Neuronal stem cell (in vitro differentiated cells): ENCODE data around the gene TRIM41.
A peak's percentile ranks its signal among the peaks of the same experiment; 100 is the strongest.

Experiments
- DNase-seq: peaks from one replicate; pipeline ENCODE4 v3.0.0-alpha.2; 2013; ENCODE audit warnings: low spot score
- H2AFZ ChIP-seq: one replicate; pipeline ENCODE4 v1.6.1; 2013; ENCODE audit warnings: mild to moderate bottlenecking, low read length, inconsistent platforms
- H2AK5ac ChIP-seq: 2 replicates; pipeline ENCODE4 v1.6.1; 2013; ENCODE audit warnings: low read depth, mild to moderate bottlenecking, inconsistent platforms, low read length, moderate library complexity, mixed read lengths
- H2BK120ac ChIP-seq: 2 replicates; pipeline ENCODE4 v1.6.1; 2013; ENCODE audit warnings: low read depth, mild to moderate bottlenecking, inconsistent platforms, low read length, moderate library complexity, mixed read lengths
- H2BK12ac ChIP-seq: one replicate; pipeline ENCODE4 v1.6.1; 2013; ENCODE audit warnings: low read length, inconsistent platforms
- H2BK15ac ChIP-seq: 2 replicates; pipeline ENCODE4 v1.6.1; 2013; ENCODE audit warnings: mild to moderate bottlenecking, low read length, inconsistent platforms, mixed read lengths
- H2BK5ac ChIP-seq: one replicate; pipeline ENCODE4 v1.6.1; 2013; ENCODE audit warnings: inconsistent platforms, mild to moderate bottlenecking, low read length, moderate library complexity
- H3K14ac ChIP-seq: one replicate; pipeline ENCODE4 v1.6.1; 2013; ENCODE audit warnings: low read length, inconsistent platforms
- H3K18ac ChIP-seq: 2 replicates; pipeline ENCODE4 v1.6.1; 2013; ENCODE audit warnings: low read length, inconsistent platforms
- H3K23ac ChIP-seq: 2 replicates; pipeline ENCODE4 v1.6.1; 2013; ENCODE audit warnings: low read depth, mild to moderate bottlenecking, mixed read lengths, low read length, inconsistent platforms; ENCODE audit not compliant: poor library complexity
- H3K27ac ChIP-seq: replicated peaks from 3 replicates; pipeline ENCODE4 v1.5.1; 2013; ENCODE audit warnings: low read length, inconsistent platforms
- H3K27me3 ChIP-seq, 3 experiments: 2 replicates each; pipeline ENCODE4 v1.6.1; 2013; ENCODE audit warnings: low read length in 3 of 3, mild to moderate bottlenecking in 2 of 3, inconsistent platforms in 1 of 3, low read depth in 1 of 3, mixed read lengths in 1 of 3, moderate library complexity in 1 of 3; ENCODE audit not compliant: control insufficient read depth in 3 of 3, insufficient read depth in 3 of 3
- H3K36me3 ChIP-seq, 2 donors: replicated peaks in 1 of 2; 2 replicates each; pipeline ENCODE4 v1.6.1; 2013; ENCODE audit warnings: low read length in 2 of 2; ENCODE audit not compliant: control insufficient read depth in 2 of 2, insufficient read depth in 2 of 2
- H3K4ac ChIP-seq: 2 replicates; pipeline ENCODE4 v1.6.1; 2013; ENCODE audit warnings: inconsistent platforms, mild to moderate bottlenecking, low read length, moderate library complexity
- H3K4me1 ChIP-seq, 2 donors: 1 replicate in 1 of 2; 2 replicates in 1 of 2; pipeline ENCODE4 v1.6.1; 2013; ENCODE audit warnings: low read length in 2 of 2, low read depth in 1 of 2; ENCODE audit not compliant: control insufficient read depth in 2 of 2, insufficient read depth in 1 of 2
- H3K4me2 ChIP-seq: one replicate; pipeline ENCODE4 v1.6.1; 2013; ENCODE audit warnings: mild to moderate bottlenecking, low read length, inconsistent platforms; ENCODE audit not compliant: insufficient read depth, poor library complexity, severe bottlenecking
- H3K4me3 ChIP-seq, 2 donors: 2 replicates each; pipeline ENCODE4 v1.5.1; 2013; ENCODE audit warnings: low read length in 2 of 2, mild to moderate bottlenecking in 2 of 2, inconsistent platforms in 1 of 2, moderate library complexity in 1 of 2
- H3K79me1 ChIP-seq: one replicate; pipeline ENCODE4 v1.6.1; 2013; ENCODE audit warnings: low read depth, mild to moderate bottlenecking, inconsistent platforms, low read length, moderate library complexity
- H3K9ac ChIP-seq: one replicate; pipeline ENCODE4 v1.6.1; 2013; ENCODE audit warnings: mild to moderate bottlenecking, low read depth, low read length, inconsistent platforms; ENCODE audit not compliant: poor library complexity
- H3K9me3 ChIP-seq, 2 donors: replicated peaks in 1 of 2; 2 replicates each; pipeline versions ENCODE3 to v1.6.1; 2013; ENCODE audit warnings: low read length in 2 of 2, mild to moderate bottlenecking in 2 of 2, inconsistent platforms in 1 of 2, low read depth in 1 of 2, mixed read lengths in 1 of 2, moderate library complexity in 1 of 2; ENCODE audit not compliant: control insufficient read depth in 2 of 2, insufficient read depth in 1 of 2
- H4K8ac ChIP-seq: one replicate; pipeline ENCODE4 v1.6.1; 2013; ENCODE audit warnings: low read depth, mild to moderate bottlenecking, inconsistent platforms, low read length, moderate library complexity
- H4K91ac ChIP-seq: one replicate; pipeline ENCODE4 v1.6.1; 2013; ENCODE audit warnings: low read length, low read depth, mild to moderate bottlenecking, inconsistent platforms; ENCODE audit not compliant: poor library complexity
- WGBS, 2 donors: extraction: QIAGEN DNeasy Blood & Tissue Kit; methylation state at CpG; one replicate each; pipeline ENCODE4 v1.1.7; 2013; ENCODE audit warnings: missing lambda C conversion rate in 2 of 2, mixed read lengths in 1 of 2; ENCODE audit not compliant: insufficient read length in 2 of 2, insufficient replicate concordance in 1 of 2; ENCODE audit errors: extremely low coverage in 2 of 2; 5-methylcytosine and 5-hydroxymethylcytosine counted together

The TRIM41 gene

DNA sequence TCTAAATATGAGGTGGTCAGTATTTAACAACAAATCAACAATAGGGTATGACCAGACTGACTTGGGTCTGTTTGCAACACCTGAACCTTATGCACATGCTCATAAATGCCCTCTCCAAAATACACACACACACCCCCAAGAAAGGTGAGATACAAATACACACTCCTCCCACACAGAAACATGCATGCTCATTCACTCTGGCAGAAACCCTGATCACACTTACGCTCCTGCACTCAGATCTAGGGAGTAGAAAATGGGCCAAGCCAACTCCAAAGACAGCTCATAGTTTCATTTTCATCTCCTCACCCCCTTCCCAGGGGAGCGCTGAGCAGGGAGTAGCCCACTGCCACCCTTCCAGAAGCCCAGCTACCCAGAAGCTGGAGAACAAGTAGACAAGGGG is 29.4 kb upstream of the TRIM41 start:
- no peak overlapping the region for H2BK5ac ChIP-seq
- H3K79me1 ChIP-seq: no peaks in the 10 kb centered on the region
- H3K14ac ChIP-seq: no peak overlapping the region
- no peak overlapping the region for H3K4ac ChIP-seq
- no peak overlapping the region for H3K9ac ChIP-seq
- no peak for DNase-seq
- H3K27ac ChIP-seq: no peak overlapping the region
- no peak overlapping the region for H3K18ac ChIP-seq
- WGBS, 2 donors: no CpG with 5 or more reads among the region's 2 CpGs
- no peak overlapping the region for H2BK12ac ChIP-seq
- H2BK15ac ChIP-seq: no peak overlapping the region
- no peaks in the 10 kb centered on the region for H3K36me3 ChIP-seq
- no peak overlapping the region for H4K91ac ChIP-seq
- H3K23ac ChIP-seq: no peak overlapping the region
- H3K27me3 ChIP-seq: peaks cover 15 to 22% (median 16%) of the 10 kb centered on the region in 3 experiments
- no peak overlapping the region for H3K4me3 ChIP-seq
- H2AK5ac ChIP-seq: no peak overlapping the region
- no peak overlapping the region for H3K4me2 ChIP-seq
- no peaks in the 10 kb centered on the region for H3K9me3 ChIP-seq
- H4K8ac ChIP-seq: no peak overlapping the region
- peaks cover 11 to 15% of the 10 kb centered on the region in 2 donors for H3K4me1 ChIP-seq
- no peak overlapping the region for H2AFZ ChIP-seq
- no peak overlapping the region for H2BK120ac ChIP-seq

DNA sequence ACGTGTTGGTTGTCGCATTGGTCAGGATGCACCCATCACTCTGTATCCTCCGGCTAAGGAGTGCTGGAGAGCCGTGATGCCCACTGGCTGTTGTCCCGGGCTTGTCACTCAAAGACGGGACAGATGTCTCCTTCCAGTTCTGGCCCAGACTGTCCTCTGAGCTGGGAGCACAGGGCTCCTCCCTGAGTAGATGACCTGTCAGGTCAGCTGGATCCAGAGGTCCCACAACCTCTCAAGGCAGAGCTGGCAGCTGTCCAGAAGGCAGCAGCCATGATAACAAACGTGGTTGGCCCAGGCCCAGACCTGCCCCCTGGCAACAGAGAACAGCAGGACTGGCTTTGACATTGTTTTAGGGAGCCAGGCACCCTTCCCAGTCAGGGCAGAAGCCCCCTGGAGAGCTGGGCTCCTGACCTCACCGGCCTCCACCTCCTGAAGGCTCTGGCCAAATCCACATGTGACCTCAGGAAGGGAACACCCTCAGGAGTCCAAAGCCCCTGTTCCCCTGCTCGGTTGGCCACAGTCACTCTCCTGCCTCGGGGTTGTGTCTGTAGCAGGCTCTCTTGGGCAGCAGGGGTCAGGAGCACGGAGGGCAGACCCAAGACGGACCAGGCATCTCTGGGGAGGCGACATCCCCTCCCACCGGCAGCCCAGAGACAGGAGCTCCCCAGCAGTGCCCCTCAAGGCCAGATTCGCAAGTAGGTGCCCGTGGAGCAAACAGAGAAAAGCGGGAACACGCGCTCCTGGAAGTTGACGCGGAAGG is 28.4 kb upstream of the TRIM41 start:
- H3K79me1 ChIP-seq: no peaks in the 10 kb centered on the region
- peak overlapping the region; percentile 19 for H2BK5ac ChIP-seq
- no peak for DNase-seq
- no peak overlapping the region for H3K27ac ChIP-seq
- H3K23ac ChIP-seq: peak overlapping the region; percentile 46
- peaks cover 14 to 27% (median 17%) of the 10 kb centered on the region in 3 experiments for H3K27me3 ChIP-seq
- H3K4me2 ChIP-seq: no peak overlapping the region
- H3K9ac ChIP-seq: no peak overlapping the region
- no peaks in the 10 kb centered on the region for H3K36me3 ChIP-seq
- no CpG with 5 or more reads among the region's 21 CpGs for WGBS, 2 donors
- H3K14ac ChIP-seq: no peak overlapping the region
- H3K9me3 ChIP-seq: no peaks in the 10 kb centered on the region
- no peak overlapping the region for H2AFZ ChIP-seq
- peaks cover 8 to 20% of the 10 kb centered on the region in 2 donors for H3K4me1 ChIP-seq
- H2AK5ac ChIP-seq: peak overlapping the region; percentile 79
- H3K4ac ChIP-seq: no peak overlapping the region
- no peak overlapping the region for H4K8ac ChIP-seq
- no peak overlapping the region for H2BK12ac ChIP-seq
- peak overlapping the region; percentile 23 for H4K91ac ChIP-seq
- no peak overlapping the region for H2BK120ac ChIP-seq
- H3K18ac ChIP-seq: no peak overlapping the region
- H3K4me3 ChIP-seq: no peak overlapping the region
- peak overlapping the region; percentile 51 for H2BK15ac ChIP-seq

DNA sequence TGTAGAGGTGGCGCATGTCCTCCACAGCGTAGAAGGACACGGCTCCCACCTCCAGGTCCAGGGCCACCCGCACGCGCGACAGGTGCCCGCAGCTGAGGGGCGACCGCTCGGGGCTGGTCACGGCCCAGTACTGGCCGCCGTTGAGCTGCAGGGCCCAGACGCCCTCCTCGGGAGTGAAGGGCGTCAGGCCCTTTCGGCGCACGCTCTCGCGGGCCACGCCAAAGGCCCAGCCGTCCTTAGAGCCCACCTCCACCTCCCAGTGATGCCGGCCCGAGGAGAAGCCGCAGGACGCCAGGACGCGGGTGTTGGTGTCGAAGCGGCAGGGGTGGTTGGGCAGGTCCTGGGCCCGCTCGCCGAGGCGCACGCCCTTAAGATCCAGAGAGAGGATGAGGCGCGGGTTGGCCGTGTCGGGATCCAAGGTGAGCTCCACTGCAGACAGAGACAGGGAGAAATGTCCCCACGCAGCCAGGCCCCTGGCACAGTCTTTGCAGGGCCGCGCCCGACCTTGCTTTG is 27.8 kb upstream of the TRIM41 start:
- Histone ChIP-seq H3K18ac (no peak overlapping the region), H3K27me3 (peaks cover 8 to 29% (median 11%) of the 10 kb centered on the region in 3 experiments), H4K8ac (no peak overlapping the region), H2BK5ac (peak overlapping the region; percentile 19), H3K4me2 (no peak overlapping the region), H3K27ac (no peak overlapping the region), H4K91ac (peak overlapping the region; percentile 23), H3K9me3 (no peaks in the 10 kb centered on the region), H3K23ac (peak overlapping the region; percentile 46), H3K4me3 (no peak overlapping the region), H3K14ac (no peak overlapping the region), H2AK5ac (peak overlapping the region; percentile 79), H3K4me1 (peaks cover 2 to 21% of the 10 kb centered on the region in 2 donors), H2BK15ac (no peak overlapping the region), H3K36me3 (no peaks in the 10 kb centered on the region), H2AFZ (no peak overlapping the region), H3K9ac (no peak overlapping the region), H2BK120ac (no peak overlapping the region), H3K79me1 (no peaks in the 10 kb centered on the region), H2BK12ac (no peak overlapping the region), H3K4ac (no peak overlapping the region)
- DNase-seq: no peak
- WGBS, 2 donors: no CpG with 5 or more reads among the region's 45 CpGs

DNA sequence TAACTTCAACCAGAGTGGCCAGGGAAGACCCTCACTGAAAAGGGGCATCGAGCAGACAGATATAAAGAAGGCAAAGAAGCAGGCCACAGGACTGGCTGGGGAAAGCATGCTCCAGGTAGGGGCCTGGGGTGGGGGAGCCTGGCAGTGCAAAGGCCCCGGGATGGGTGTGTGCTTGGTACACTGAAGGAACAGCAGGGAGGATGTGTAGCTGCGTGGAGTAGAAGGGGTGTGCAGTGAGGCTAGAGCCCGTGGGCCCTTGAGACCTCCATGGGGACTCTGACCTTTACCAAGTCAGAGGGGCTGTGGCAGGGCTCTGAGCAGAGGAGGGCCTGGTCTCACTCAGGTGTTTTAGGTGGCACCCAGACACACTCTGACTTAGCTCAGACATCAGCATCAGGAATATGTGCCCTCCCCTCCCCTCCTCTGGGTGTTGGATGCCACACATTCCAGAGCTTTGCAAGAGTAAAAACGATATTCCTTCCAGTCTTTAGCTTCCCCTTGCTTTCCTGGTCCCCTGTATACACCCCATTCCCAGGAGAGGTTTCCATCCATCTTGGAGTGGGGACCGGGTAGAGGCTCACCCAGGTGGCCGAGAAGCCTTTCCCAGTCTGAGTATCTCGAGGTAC is 25.6 kb upstream of the TRIM41 start:
- peaks cover 2 to 21% of the 10 kb centered on the region in 2 donors for H3K4me1 ChIP-seq
- H3K4me2 ChIP-seq: no peak overlapping the region
- H2AFZ ChIP-seq: no peak overlapping the region
- no peak for DNase-seq
- H3K9ac ChIP-seq: no peak overlapping the region
- no peak overlapping the region for H3K4ac ChIP-seq
- H3K27ac ChIP-seq: no peak overlapping the region
- no peak overlapping the region for H4K8ac ChIP-seq
- no peak overlapping the region for H2BK5ac ChIP-seq
- H3K4me3 ChIP-seq: no peak overlapping the region
- H2BK15ac ChIP-seq: peak overlapping the region; percentile 68
- peak overlapping the region; percentile 61 for H3K23ac ChIP-seq
- WGBS, 2 donors: no CpG with 5 or more reads among the region's 8 CpGs
- no peak overlapping the region for H2BK120ac ChIP-seq
- peak overlapping the region; percentile 78 for H3K18ac ChIP-seq
- no peaks in the 10 kb centered on the region for H3K9me3 ChIP-seq
- peaks cover 0 to 49% (median 6%) of the 10 kb centered on the region in 3 experiments for H3K27me3 ChIP-seq
- no peak overlapping the region for H2BK12ac ChIP-seq
- no peaks in the 10 kb centered on the region for H3K36me3 ChIP-seq
- peak overlapping the region; percentile 47 for H2AK5ac ChIP-seq
- no peak overlapping the region for H4K91ac ChIP-seq
- H3K79me1 ChIP-seq: no peaks in the 10 kb centered on the region
- no peak overlapping the region for H3K14ac ChIP-seq
